GM19193 (cell line): ENCODE results near the gene SEMA3A.

Experiments used
- POLR2A ChIP-seq: IDR thresholded peaks from 4 replicates; pipeline ENCODE4 v1.6.1; 2011; ENCODE audit not compliant: insufficient read depth, insufficient read length; ENCODE audit errors: extremely low read depth

SEMA3A gene

DNA sequence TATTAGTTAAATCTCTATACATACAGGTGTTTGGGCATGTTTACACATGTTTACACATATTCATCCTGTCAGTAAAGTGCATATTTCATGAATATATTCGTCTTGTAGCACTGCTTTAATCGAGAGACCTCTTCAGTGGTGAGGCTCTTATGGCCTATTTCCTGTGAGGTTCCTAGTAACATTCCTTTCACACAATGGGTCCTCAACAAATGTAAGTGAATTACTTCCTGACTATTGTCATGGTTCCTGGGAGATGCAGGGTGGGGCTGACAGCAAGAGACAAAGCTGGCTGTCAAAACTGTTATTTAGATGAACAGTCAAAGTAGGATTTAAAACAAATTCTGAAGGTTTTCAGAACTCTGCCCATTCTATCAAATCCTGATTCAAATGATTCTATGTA is 12.4 kb upstream of the SEMA3A start:
- no peak for TF ChIP-seq POLR2A

DNA sequence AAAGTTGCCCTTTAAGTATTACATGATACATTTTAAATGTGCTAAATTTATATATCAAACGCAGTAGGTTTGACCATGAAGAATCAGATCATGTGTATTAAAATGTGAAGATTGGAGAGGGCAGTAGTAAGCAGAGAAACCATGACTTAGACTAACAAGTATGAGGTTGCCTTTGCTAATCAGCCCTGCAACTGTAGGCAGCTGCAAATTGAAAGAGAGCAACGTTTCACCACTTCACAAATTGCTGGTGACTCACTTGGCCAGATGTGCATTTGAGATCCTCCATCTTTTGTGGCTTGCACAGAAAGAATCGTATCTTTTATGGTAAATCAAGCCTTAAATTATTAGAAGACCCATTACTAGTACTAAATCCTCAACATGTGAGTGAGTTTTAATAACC is 10.1 kb upstream of the SEMA3A start:
- TF ChIP-seq POLR2A, result no peak

DNA sequence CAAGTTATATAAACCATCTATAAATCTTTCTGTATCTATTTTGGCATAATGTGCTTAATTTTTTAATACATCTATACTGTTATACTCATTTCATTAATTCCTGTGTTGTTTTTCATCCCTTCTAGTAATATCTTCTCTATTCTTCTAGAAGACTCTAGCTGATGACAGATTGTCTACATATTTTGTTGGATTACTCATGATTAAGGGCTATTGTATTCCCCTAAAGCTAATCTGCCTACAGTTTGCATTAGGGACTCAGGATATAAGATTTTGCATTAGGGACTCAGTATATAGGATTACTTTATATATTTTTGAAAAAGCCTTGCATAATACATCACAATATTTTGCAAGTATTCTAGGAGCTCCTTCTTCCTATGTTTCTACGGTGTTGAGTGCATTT is 8.3 kb upstream of the SEMA3A start:
- TF ChIP-seq POLR2A, result no peak

GRCh38 chr7:84200859-84201258 is 6.3 kb upstream of the SEMA3A start:
- TF ChIP-seq POLR2A, result no peak

- no peak for TF ChIP-seq POLR2A
These were observed 4.6 kb upstream of the SEMA3A start for GRCh38 chr7:84199216-84199615.

DNA sequence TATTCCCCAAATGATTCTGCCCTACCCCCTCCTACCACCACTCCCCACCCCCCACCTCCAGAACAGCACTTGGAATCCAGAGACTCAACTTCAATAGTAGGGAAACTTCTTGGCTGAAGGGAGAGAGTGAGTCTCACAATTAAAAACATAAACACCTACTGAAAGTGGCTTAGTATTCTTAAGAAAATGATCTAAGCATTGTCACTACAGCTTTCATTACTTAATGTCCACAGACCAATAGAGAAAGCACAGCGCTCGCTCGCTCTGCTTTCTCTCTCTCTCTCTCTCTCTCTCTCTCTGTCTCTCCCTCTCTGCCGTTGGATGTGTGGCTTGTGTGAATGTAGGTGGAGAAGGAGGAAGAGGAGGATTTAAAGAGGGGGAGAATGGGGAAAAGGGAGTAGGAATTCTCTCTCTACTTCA is 1.5 kb upstream of the SEMA3A start:
- no peak for TF ChIP-seq POLR2A

DNA sequence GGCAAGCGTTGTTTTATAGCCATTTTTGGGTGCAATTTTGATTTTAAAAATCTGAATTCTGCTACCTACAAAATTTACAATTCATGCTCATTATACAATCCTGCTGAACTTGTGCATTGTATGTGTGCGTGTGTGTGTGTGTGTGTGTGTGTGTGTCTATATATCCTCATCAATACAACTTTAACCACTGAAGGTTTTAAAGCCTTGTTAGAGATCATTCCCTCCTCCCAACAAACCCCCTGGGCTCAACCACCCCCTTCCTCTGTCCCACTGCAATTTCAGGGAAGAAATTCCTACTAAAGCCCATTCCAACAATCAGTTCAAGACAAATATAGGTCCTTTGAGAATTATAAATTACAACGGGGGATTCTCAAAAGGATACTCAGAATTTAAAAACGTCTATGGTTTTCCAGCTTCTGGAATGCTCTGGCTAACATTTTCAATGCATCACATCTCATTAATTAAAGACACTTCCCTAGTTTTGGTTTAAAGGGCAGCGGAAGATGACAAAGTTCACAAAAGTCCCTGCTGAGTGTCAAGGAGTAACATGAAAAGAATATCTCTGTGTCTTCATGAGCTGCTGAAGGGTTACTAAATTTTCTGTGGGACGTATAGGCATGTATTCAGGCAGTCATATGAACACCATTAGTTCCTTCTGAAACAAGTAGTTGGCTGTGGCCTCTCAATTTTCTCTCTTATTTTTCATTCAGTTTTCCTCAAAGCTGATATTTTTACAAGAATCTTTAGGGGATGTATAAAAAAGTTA is 889 bp upstream of the SEMA3A start:
- no peak for TF ChIP-seq POLR2A

DNA sequence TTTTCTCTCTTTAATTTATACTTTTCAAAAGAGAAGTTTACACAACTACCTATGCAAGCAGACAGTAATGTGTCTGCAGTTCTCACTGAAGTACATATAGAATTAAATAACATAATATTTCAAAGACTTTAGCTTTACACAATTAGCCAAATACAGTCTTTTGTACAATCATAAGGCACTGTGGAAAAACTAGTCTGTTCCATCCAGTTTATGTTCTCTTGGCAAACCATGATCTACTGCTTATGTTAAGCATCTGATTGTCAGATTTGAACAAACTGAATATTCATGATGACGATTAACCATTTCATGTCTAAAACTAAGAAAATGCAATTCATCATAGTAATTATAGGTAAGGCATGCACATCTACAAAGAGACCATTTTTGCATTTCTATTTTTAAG is 842 bp downstream of the SEMA3A start:
- no peak for TF ChIP-seq POLR2A

- no peak for TF ChIP-seq POLR2A
These were observed 2.7 kb downstream of the SEMA3A start for GRCh38 chr7:84191842-84192241.

DNA sequence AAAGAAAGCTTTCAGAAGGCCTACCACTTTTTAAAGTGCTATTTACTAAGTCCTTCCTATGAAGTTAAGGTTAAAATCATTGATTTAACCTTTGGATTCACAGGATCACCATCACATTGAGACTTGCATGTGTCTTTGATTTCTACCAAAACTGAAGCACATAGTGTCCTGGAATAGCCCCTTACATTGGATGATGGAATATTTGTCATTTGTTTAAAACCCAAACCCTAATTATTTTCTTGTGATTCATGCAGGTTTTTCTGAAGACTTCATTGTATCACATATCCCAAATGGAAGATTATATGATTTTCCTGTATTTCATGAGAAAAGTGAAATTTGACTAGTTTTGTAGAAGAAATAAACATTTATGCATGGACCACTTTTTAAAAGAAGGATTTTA is 3.3 kb downstream of the SEMA3A start:
- no peak for TF ChIP-seq POLR2A

DNA sequence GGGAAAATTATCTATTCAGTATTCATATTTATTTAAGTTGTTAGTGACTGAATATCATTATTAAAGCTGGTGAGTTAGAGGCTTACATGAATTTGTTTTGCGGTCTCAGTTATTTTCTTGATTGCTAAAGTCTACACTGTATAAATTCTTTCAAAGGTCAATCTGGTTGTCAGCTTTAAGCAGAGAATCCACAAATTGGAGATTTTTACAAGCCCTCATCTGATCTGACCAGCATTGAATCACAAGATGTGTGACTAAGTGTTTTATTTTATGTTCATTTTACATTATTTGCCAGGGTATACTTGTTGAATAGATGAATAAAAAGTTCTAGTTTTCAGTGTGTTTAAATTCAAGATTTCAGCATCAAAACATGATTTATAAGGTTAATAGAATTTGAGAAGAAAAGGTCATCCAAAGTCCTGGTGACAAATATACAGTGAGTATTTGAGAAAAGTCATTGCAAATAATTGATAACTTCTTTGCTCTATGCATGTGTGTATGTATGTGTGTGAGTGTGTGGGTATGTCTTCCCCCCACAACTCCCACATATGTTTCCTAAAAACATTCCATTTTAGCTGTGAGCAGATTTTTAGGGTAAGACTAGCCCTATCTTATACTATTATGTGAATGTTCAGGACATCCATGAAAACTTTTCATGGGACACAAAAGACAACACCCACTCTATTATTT is 4.4 kb downstream of the SEMA3A start:
- TF ChIP-seq POLR2A, result no peak

DNA sequence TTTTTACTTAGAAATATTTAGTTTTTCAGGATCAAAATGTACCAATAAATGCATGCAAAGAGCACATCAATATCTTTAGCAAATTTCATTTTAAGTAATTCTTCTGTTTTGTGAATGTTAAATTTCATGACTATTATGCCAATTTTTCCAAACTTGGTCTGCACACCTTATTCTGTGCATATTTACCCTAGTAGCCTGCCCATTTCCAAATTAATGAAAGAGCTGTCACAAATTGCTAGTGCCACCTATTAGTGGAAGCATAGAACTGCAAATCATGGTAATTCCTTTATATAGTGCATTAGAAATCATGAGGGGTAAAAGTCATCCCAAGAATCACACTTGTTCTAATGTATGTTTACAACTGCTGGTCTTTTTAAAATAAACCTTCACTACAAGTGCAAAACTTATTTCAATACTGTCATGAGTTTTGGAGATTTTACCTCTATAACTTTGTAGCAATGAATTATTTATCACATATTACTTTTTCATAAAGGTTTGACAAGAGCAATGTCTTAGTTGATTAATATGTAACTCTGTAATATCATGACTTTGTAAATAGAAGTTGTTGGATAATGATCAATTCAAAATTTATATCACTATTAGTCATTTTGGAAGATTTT is 5.7 kb downstream of the SEMA3A start:
- no peak for TF ChIP-seq POLR2A

DNA sequence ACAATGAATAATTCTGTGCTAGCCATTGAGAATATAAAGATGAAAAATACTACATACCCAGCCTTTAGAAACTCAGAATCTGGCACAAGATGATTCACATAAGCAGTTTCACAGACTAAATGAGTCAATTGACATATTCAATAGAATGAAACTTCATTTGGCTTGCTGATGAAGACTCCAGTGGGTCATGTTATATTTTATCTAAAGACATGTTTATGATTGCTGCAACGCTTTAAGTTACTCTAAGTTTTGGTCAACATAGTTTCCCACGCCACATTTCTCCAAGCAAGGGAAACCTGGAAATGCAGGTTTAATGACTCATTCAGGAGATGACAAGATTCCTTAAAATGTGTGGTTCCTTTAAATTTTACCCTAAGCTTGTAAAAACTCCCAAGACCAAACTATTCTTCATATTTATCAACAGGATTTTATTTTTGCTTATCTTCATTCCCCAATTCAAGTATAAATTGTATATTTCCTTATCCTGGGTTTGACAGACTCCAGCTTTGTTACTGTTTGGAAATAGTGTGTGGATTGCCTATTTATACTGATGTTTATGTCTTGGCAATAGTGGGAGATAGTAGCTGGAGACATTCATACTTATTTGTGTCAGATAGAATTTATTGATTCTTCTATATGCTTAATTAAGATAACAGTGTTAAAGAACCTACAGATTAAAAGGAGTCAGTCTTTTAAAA is 6.6 kb downstream of the SEMA3A start:
- no peak for TF ChIP-seq POLR2A

- no peak for TF ChIP-seq POLR2A
These were observed 7.3 kb downstream of the SEMA3A start for GRCh38 chr7:84187087-84187805.

DNA sequence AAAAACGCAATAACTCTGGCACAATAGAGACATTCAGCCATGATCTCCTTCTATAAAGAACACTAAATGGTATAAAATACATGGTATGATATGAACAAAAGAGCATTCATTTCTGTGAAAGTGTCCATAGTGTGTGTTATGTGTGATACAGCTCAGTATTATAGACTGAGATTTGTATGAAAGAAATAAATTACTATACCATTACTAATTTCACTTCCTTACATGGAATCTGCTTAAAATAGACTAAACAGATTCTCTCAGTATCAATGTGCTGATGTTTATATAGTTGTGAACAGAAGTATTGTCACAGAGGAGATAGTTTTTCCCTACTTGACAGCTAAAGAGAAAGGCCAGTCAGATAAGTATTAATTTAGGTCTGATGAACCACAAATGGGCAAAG is 10.8 kb downstream of the SEMA3A start:
- no peak for TF ChIP-seq POLR2A

GRCh38 chr7:84182301-84182700 is 12.3 kb downstream of the SEMA3A start:
- TF ChIP-seq POLR2A, result no peak

GRCh38 chr7:84181628-84182027 is 13.0 kb downstream of the SEMA3A start:
- TF ChIP-seq POLR2A, result no peak
